ENCODE measurements around the gene DISC1. TPM values are rescaled to one million over a fixed set of nuclear protein-coding genes. Genes with fewer than 3 reads are reported as not detected.
"Not testable (repeated sequence)": the region's sequence is repeated elsewhere in the genome, so short reads cannot be mapped to it uniquely, and the experiment has no call there.

Gene DISC1
- total RNA-seq, 2 experiments from 2014 or later, result 17.5 to 18.0 TPM

- POLR2A ChIA-PET; H3K4me1 Mint-ChIP-seq; H3K27ac Mint-ChIP-seq; H3K36me3 Mint-ChIP-seq (ENCODE audit: low read depth); H3K27me3 Mint-ChIP-seq; H3K4me3 Mint-ChIP-seq; DNase-seq; CTCF ChIA-PET: not testable (repeated sequence)
- peaks cover 21% of the 10 kb centered on the region for H3K9me3 Mint-ChIP-seq
These were observed 43.5 kb downstream of the DISC1 start for GRCh38 chr1:231669864-231670621.

GRCh38 chr1:231670755-231671154, 44.2 kb downstream of the DISC1 start:
- no peaks in the 10 kb centered on the region for H3K27me3 Mint-ChIP-seq
- no peak for DNase-seq
- ChIA-PET CTCF (no interaction called here), POLR2A (no interaction called here)
- H3K4me3 Mint-ChIP-seq, result no peak overlapping the region
- peaks cover 21% of the 10 kb centered on the region for H3K9me3 Mint-ChIP-seq
- H3K4me1 Mint-ChIP-seq, result peaks cover 5% of the 10 kb centered on the region
- no peak overlapping the region for H3K27ac Mint-ChIP-seq
- peaks cover 16% of the 10 kb centered on the region for H3K36me3 Mint-ChIP-seq (ENCODE audit: low read depth)

- Mint-ChIP-seq H3K4me3 (no peak overlapping the region), H3K4me1 (peaks cover 2% of the 10 kb centered on the region), H3K9me3 (peaks cover 13% of the 10 kb centered on the region), H3K36me3 (ENCODE audit: low read depth) (peaks cover 16% of the 10 kb centered on the region), H3K27me3 (no peaks in the 10 kb centered on the region), H3K27ac (no peak overlapping the region)
- ChIA-PET CTCF (no interaction called here), POLR2A (no interaction called here)
- DNase-seq, result no peak
These were observed 48.0 kb downstream of the DISC1 start for GRCh38 chr1:231674575-231674974.

GRCh38 chr1:231676487-231676886, 49.9 kb downstream of the DISC1 start:
- no peak for DNase-seq
- no peak overlapping the region for H3K4me3 Mint-ChIP-seq
- H3K27me3 Mint-ChIP-seq, result no peaks in the 10 kb centered on the region
- ChIA-PET POLR2A (no interaction called here), CTCF (no interaction called here)
- H3K4me1 Mint-ChIP-seq, result peaks cover 2% of the 10 kb centered on the region
- H3K36me3 Mint-ChIP-seq (ENCODE audit: low read depth), result peaks cover 7% of the 10 kb centered on the region
- no peaks in the 10 kb centered on the region for H3K9me3 Mint-ChIP-seq
- H3K27ac Mint-ChIP-seq, result no peak overlapping the region

GRCh38 chr1:231677442-231677841, 50.9 kb downstream of the DISC1 start:
- Mint-ChIP-seq H3K27ac (no peak overlapping the region), H3K27me3 (no peaks in the 10 kb centered on the region), H3K4me1 (peaks cover 2% of the 10 kb centered on the region), H3K4me3 (no peak overlapping the region), H3K36me3 (ENCODE audit: low read depth) (peaks cover 7% of the 10 kb centered on the region), H3K9me3 (no peaks in the 10 kb centered on the region)
- ChIA-PET POLR2A (no interaction called here), CTCF (no interaction called here)
- DNase-seq, result no peak

GRCh38 chr1:231678011-231678432, 51.4 kb downstream of the DISC1 start:
- no peak overlapping the region for H3K4me3 Mint-ChIP-seq
- peaks cover 7% of the 10 kb centered on the region for H3K36me3 Mint-ChIP-seq (ENCODE audit: low read depth)
- H3K9me3 Mint-ChIP-seq, result no peaks in the 10 kb centered on the region
- POLR2A ChIA-PET, result no interaction called here
- no peak for DNase-seq
- H3K27me3 Mint-ChIP-seq, result no peaks in the 10 kb centered on the region
- CTCF ChIA-PET, result no interaction called here
- no peak overlapping the region for H3K27ac Mint-ChIP-seq
- H3K4me1 Mint-ChIP-seq, result peaks cover 2% of the 10 kb centered on the region

GRCh38 chr1:231679109-231679508, 52.5 kb downstream of the DISC1 start:
- Mint-ChIP-seq H3K9me3 (no peaks in the 10 kb centered on the region), H3K4me1 (peaks cover 2% of the 10 kb centered on the region), H3K4me3 (no peak overlapping the region), H3K27ac (no peak overlapping the region), H3K27me3 (no peaks in the 10 kb centered on the region), H3K36me3 (ENCODE audit: low read depth) (peaks cover 7% of the 10 kb centered on the region)
- CTCF ChIA-PET, result no interaction called here
- POLR2A ChIA-PET, result no interaction called here
- DNase-seq, result no peak

- H3K36me3 Mint-ChIP-seq (ENCODE audit: low read depth), result no peaks in the 10 kb centered on the region
- DNase-seq, result no peak
- no peaks in the 10 kb centered on the region for H3K27me3 Mint-ChIP-seq
- POLR2A ChIA-PET, result no interaction called here
- H3K27ac Mint-ChIP-seq, result no peak overlapping the region
- H3K4me1 Mint-ChIP-seq, result no peaks in the 10 kb centered on the region
- CTCF ChIA-PET, result interaction anchor here (0.6 kb wide), 1 partner anchor 23 kb away, joined by 3 read pairs; no protein-coding TSS in a partner anchor
- H3K4me3 Mint-ChIP-seq, result no peak overlapping the region
- peaks cover 4% of the 10 kb centered on the region for H3K9me3 Mint-ChIP-seq
These were observed 54.4 kb downstream of the DISC1 start for GRCh38 chr1:231681006-231681405.

GRCh38 chr1:231682779-231683178, 56.2 kb downstream of the DISC1 start:
- ChIA-PET CTCF (interaction anchor here (0.9 kb wide), 1 partner anchor 74 kb away, joined by 3 read pairs; no protein-coding TSS in a partner anchor), POLR2A (no interaction called here)
- Mint-ChIP-seq H3K27me3 (no peaks in the 10 kb centered on the region), H3K9me3 (peaks cover 12% of the 10 kb centered on the region), H3K36me3 (ENCODE audit: low read depth) (peaks cover 6% of the 10 kb centered on the region), H3K4me3 (no peak overlapping the region), H3K27ac (no peak overlapping the region), H3K4me1 (no peaks in the 10 kb centered on the region)
- no peak for DNase-seq

- POLR2A ChIA-PET, result no interaction called here
- H3K9me3 Mint-ChIP-seq, result peaks cover 12% of the 10 kb centered on the region
- no peak overlapping the region for H3K27ac Mint-ChIP-seq
- no peak overlapping the region for H3K4me3 Mint-ChIP-seq
- CTCF ChIA-PET, result no interaction called here
- peaks cover 6% of the 10 kb centered on the region for H3K36me3 Mint-ChIP-seq (ENCODE audit: low read depth)
- no peaks in the 10 kb centered on the region for H3K4me1 Mint-ChIP-seq
- H3K27me3 Mint-ChIP-seq, result no peaks in the 10 kb centered on the region
- DNase-seq, result no peak
These were observed 57.0 kb downstream of the DISC1 start for GRCh38 chr1:231683439-231684165.

- no peak overlapping the region for H3K4me3 Mint-ChIP-seq
- CTCF ChIA-PET, result no interaction called here
These were observed 58.0 kb downstream of the DISC1 start for GRCh38 chr1:231684356-231685244.

GRCh38 chr1:231686384-231686783, 59.8 kb downstream of the DISC1 start:
- no peak for DNase-seq
- H3K27me3 Mint-ChIP-seq, result no peaks in the 10 kb centered on the region
- peaks cover 12% of the 10 kb centered on the region for H3K9me3 Mint-ChIP-seq
- CTCF ChIA-PET, result no interaction called here
- H3K4me1 Mint-ChIP-seq, result peaks cover 6% of the 10 kb centered on the region
- no peak overlapping the region for H3K4me3 Mint-ChIP-seq
- H3K36me3 Mint-ChIP-seq (ENCODE audit: low read depth), result peaks cover 6% of the 10 kb centered on the region
- POLR2A ChIA-PET, result no interaction called here
- H3K27ac Mint-ChIP-seq, result no peak overlapping the region

More at GRCh38 chr1:231684356-231685244, 58.0 kb downstream of the DISC1 start:
- no peaks in the 10 kb centered on the region for H3K27me3 Mint-ChIP-seq
- POLR2A ChIA-PET, result no interaction called here
- DNase-seq, result no peak
- H3K36me3 Mint-ChIP-seq (ENCODE audit: low read depth), result peaks cover 6% of the 10 kb centered on the region
- H3K9me3 Mint-ChIP-seq, result peaks cover 12% of the 10 kb centered on the region
- peaks cover under 1% of the 10 kb centered on the region for H3K4me1 Mint-ChIP-seq
- H3K27ac Mint-ChIP-seq, result no peak overlapping the region

GRCh38 chr1:231688989-231689388, 62.4 kb downstream of the DISC1 start:
- Mint-ChIP-seq H3K9me3 (peaks cover 12% of the 10 kb centered on the region), H3K27ac (no peak overlapping the region), H3K36me3 (ENCODE audit: low read depth) (peaks cover 6% of the 10 kb centered on the region), H3K27me3 (no peaks in the 10 kb centered on the region), H3K4me3 (no peak overlapping the region), H3K4me1 (peaks cover 6% of the 10 kb centered on the region)
- POLR2A ChIA-PET, result no interaction called here
- no peak for DNase-seq
- CTCF ChIA-PET, result no interaction called here

Measured in activated CD4-positive, alpha-beta memory T cell treated with anti-CD3 and anti-CD28 coated beads, Interleukin-2, amount 10 ng/mL, durations not matched to agents 7 days and 5 days (primary cell).